Mucosa of descending colon (tissue), 3 donors: Measurements from ENCODE around the gene BBC3. TPM values are rescaled to one million over a fixed set of nuclear protein-coding genes. Genes with fewer than 3 reads are reported as not detected.

Source experiments
- ATAC-seq: fragments of 200-7000 bp; cut with Tn5 transposase; one replicate; pipeline ENCODE4 v1.9.1; 2020; ENCODE audit warnings: mild to moderate bottlenecking, moderate library complexity
- DNase-seq, 3 donors: peaks; one replicate each; pipeline ENCODE4 v3.0.0-alpha.2; 2020
- H3K36me3 ChIP-seq: fragments of 200-600 bp; one replicate; pipeline ENCODE4 v1.8.0; 2021; ENCODE audit warnings: low read depth, mild to moderate bottlenecking
- H3K4me1 ChIP-seq: fragments of 200-600 bp; one replicate; pipeline ENCODE4 v1.8.0; 2021; ENCODE audit warnings: low read depth, mild to moderate bottlenecking
- H3K4me3 ChIP-seq: fragments of 200-600 bp; one replicate; pipeline ENCODE4 v1.8.0; 2021; ENCODE audit warnings: mild to moderate bottlenecking
- H3K9me3 ChIP-seq: fragments of 200-600 bp; one replicate; pipeline ENCODE4 v1.8.0; 2021; ENCODE audit warnings: mild to moderate bottlenecking
- intact Hi-C, 2 donors: fragments of 100-400 bp; cut with DNase I in 1 of 2; cut with micrococcal nuclease in 1 of 2; formaldehyde crosslinking; loops; one replicate each; pipeline versions ENCODE4 v1.11.0 to v1.11.1; 2022; cut with DNase I, micrococcal nuclease
- total RNA-seq, 3 donors: library from RNA; stranded (reverse); fragmentation: NEBNext Ultra II Directional in 2 of 3; extraction: Animal tissue kit (Norgen Biotek cat#: 25700) in 2 of 3; gene quantifications; one replicate each; pipeline versions ENCODE4 v1.2.1 to v1.2.4, GENCODE V29; 2021 to 2023
- TF ChIP-seq, protein P1 (sequence below): fragments of 200-600 bp; IDR thresholded peaks from one replicate; pipeline ENCODE4 v1.8.0; 2022; ENCODE audit warnings: antibody characterized with exemption, mild to moderate bottlenecking
- donor health status: DM: no; HTN: no; CAD: no; lungs with moderate emphysema.
- donor health status: DM: no; HTN: no; CAD: no.
- donor health status: DM: no; HTN: yes; CAD: no.

Gene BBC3
- total RNA-seq, 3 donors from 2014 or later: 18.3 to 24.9 (median 22.8) TPM

GRCh38 chr19:47197141-47197540, 33.9 kb downstream of the BBC3 start:
- Histone ChIP-seq H3K4me3 (no peak overlapping the region), H3K9me3 (no peaks in the 10 kb centered on the region), H3K4me1 (no peaks in the 10 kb centered on the region), H3K36me3 (peaks cover 3% of the 10 kb centered on the region)
- intact Hi-C loops: no loop called here
- TF ChIP-seq, protein P1, sequence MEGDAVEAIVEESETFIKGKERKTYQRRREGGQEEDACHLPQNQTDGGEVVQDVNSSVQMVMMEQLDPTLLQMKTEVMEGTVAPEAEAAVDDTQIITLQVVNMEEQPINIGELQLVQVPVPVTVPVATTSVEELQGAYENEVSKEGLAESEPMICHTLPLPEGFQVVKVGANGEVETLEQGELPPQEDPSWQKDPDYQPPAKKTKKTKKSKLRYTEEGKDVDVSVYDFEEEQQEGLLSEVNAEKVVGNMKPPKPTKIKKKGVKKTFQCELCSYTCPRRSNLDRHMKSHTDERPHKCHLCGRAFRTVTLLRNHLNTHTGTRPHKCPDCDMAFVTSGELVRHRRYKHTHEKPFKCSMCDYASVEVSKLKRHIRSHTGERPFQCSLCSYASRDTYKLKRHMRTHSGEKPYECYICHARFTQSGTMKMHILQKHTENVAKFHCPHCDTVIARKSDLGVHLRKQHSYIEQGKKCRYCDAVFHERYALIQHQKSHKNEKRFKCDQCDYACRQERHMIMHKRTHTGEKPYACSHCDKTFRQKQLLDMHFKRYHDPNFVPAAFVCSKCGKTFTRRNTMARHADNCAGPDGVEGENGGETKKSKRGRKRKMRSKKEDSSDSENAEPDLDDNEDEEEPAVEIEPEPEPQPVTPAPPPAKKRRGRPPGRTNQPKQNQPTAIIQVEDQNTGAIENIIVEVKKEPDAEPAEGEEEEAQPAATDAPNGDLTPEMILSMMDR: no peak
- DNase-seq (no peak), ATAC-seq (no peak)

DNA sequence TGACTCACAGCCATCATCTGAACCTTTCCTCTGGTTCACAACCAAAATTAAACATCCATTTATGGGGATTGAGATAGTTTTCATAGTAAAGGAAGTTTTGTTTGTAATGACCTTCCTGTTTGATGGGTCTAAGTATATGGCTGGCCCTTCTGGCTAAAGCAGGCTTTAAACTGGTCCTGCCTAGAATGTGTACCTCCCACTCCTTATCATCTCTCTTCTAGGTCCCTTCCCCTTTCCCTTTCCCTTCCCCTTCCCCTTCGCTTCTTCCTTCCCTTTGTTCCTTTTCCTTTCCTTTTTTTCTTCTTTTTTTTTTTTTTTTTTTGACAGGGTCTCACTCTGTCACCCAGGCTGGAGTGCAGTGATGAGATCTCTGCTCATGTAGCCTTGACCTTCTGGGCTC, 35.6 kb downstream of the BBC3 start:
- no peaks in the 10 kb centered on the region for H3K9me3 ChIP-seq
- peaks cover 13% of the 10 kb centered on the region for H3K4me1 ChIP-seq
- H3K4me3 ChIP-seq: no peak overlapping the region
- ATAC-seq: peak; percentile 46
- no peak for DNase-seq
- H3K36me3 ChIP-seq: peaks cover 3% of the 10 kb centered on the region
- TF ChIP-seq, protein P1: no peak
- intact Hi-C loops: no loop called here

- intact Hi-C loops: no loop called here
- Histone ChIP-seq H3K9me3 (no peaks in the 10 kb centered on the region), H3K4me1 (peaks cover 43% of the 10 kb centered on the region), H3K4me3 (no peak overlapping the region), H3K36me3 (no peaks in the 10 kb centered on the region)
- TF ChIP-seq, protein P1: no peak
- DNase-seq (peak; percentile 70 to 76 (median 73)), ATAC-seq (peak; percentile 72)
Measured at GRCh38 chr19:47190167-47190727, 40.8 kb downstream of the BBC3 start.

- Histone ChIP-seq H3K4me3 (no peak overlapping the region), H3K9me3 (no peaks in the 10 kb centered on the region), H3K36me3 (no peaks in the 10 kb centered on the region), H3K4me1 (peaks cover 43% of the 10 kb centered on the region)
- DNase-seq (peak in 2 of 3 donors; percentile 31 to 33), ATAC-seq (peak; percentile 8)
- TF ChIP-seq, protein P1: no peak
- intact Hi-C loops: no loop called here
Measured at GRCh38 chr19:47188507-47189033, 42.4 kb downstream of the BBC3 start.

GRCh38 chr19:47187797-47188196, 43.2 kb downstream of the BBC3 start:
- H3K9me3 ChIP-seq: no peaks in the 10 kb centered on the region
- H3K4me1 ChIP-seq: peaks cover 43% of the 10 kb centered on the region
- H3K36me3 ChIP-seq: no peaks in the 10 kb centered on the region
- no peak overlapping the region for H3K4me3 ChIP-seq
- intact Hi-C loops: no loop called here
- ATAC-seq: peak; percentile 82
- peak; percentile 53 to 85 (median 63) for DNase-seq
- TF ChIP-seq, protein P1: no peak

GRCh38 chr19:47187335-47187655, 43.7 kb downstream of the BBC3 start:
- no peak for ATAC-seq
- no peak overlapping the region for H3K4me3 ChIP-seq
- intact Hi-C loops: no loop called here
- H3K9me3 ChIP-seq: no peaks in the 10 kb centered on the region
- peaks cover 43% of the 10 kb centered on the region for H3K4me1 ChIP-seq
- TF ChIP-seq, protein P1: no peak
- H3K36me3 ChIP-seq: no peaks in the 10 kb centered on the region
- DNase-seq: no peak
